AG09309 (cell line): ENCODE data around the gene KRTAP12-1.

Experiments
- DNase-seq: peaks from one replicate; pipeline ENCODE4 v3.0.0-alpha.2; 2010; ENCODE audit warnings: low read depth
- H3K4me3 ChIP-seq: 2 replicates; pipeline ENCODE4 v1.5.1; 2011; ENCODE audit warnings: mild to moderate bottlenecking, low read depth, low read length, moderate library complexity; ENCODE audit not compliant: control insufficient read depth
- TF ChIP-seq, protein P1 (sequence below): IDR thresholded peaks from 2 replicates; pipeline ENCODE4 v1.5.1; 2011; ENCODE audit warnings: mild to moderate bottlenecking, low read depth, low read length, inconsistent platforms; ENCODE audit not compliant: insufficient read depth, control insufficient read depth; ENCODE audit errors: missing control alignments

Gene KRTAP12-1

DNA sequence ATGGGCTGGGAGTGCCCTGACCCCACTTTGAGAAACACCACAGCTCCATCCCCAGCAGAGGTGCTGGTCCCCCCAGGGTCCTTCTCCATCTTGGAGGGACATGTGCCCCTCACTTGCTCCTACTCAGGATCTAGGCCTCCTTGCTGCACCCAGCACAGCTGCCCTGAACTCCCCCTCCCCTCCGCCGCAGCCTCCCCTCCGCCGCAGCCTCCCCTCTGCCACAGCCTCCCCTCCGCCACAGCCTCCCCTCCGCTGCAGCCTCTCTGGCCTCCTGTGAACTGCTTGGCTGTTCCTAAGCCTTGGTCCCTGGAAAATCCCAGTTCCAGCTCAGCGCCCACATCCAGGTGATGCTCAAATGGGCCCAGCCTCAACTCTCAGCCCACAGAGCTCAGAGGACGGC lies 45.4 kb upstream of the KRTAP12-1 start:
- no peak overlapping the region for H3K4me3 ChIP-seq
- TF ChIP-seq, protein P1, sequence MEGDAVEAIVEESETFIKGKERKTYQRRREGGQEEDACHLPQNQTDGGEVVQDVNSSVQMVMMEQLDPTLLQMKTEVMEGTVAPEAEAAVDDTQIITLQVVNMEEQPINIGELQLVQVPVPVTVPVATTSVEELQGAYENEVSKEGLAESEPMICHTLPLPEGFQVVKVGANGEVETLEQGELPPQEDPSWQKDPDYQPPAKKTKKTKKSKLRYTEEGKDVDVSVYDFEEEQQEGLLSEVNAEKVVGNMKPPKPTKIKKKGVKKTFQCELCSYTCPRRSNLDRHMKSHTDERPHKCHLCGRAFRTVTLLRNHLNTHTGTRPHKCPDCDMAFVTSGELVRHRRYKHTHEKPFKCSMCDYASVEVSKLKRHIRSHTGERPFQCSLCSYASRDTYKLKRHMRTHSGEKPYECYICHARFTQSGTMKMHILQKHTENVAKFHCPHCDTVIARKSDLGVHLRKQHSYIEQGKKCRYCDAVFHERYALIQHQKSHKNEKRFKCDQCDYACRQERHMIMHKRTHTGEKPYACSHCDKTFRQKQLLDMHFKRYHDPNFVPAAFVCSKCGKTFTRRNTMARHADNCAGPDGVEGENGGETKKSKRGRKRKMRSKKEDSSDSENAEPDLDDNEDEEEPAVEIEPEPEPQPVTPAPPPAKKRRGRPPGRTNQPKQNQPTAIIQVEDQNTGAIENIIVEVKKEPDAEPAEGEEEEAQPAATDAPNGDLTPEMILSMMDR: no peak
- no peak for DNase-seq

DNA sequence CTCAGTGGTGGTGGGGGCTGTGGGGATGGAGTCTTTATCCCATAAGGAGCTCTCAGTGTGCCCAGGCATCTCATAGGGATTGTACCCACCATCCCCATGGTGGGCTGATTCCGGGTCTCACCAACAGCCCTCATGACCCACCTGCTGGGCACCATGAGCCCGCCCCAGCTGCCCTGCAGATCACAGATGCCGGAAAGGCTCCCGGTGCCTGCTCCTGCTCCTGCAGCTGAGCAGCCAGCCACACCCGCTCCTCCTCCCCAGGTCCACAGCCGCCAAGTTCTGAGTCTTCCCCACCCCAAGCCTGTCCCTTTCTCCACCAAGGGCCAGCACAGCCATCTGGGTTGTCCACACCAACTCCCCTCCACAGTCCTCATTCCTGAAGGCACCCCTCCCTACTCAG lies 44.9 kb upstream of the KRTAP12-1 start:
- DNase-seq: no peak
- TF ChIP-seq, protein P1: no peak
- no peak overlapping the region for H3K4me3 ChIP-seq

DNA sequence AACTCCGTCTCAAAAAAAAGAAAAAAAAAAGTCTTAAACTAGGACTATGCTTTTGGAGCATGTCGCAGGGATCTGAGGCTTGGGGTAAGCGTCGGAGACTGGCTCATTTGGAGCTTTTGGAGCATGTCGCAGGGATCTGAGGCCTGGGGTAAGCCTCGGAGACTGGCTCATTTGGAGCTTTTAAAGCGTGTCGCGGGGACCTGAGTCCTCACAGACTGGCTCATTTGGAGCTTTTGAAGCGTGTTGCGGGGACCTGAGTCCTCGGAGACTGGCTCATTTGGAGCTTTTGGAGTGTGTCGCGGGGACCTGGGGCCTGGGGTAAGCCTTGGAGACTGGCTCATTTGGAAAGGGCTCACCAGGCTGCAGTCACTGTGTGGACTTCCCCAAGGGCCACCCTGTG lies 43.0 kb upstream of the KRTAP12-1 start:
- no peak for DNase-seq
- no peak overlapping the region for H3K4me3 ChIP-seq
- TF ChIP-seq, protein P1: no peak

DNA sequence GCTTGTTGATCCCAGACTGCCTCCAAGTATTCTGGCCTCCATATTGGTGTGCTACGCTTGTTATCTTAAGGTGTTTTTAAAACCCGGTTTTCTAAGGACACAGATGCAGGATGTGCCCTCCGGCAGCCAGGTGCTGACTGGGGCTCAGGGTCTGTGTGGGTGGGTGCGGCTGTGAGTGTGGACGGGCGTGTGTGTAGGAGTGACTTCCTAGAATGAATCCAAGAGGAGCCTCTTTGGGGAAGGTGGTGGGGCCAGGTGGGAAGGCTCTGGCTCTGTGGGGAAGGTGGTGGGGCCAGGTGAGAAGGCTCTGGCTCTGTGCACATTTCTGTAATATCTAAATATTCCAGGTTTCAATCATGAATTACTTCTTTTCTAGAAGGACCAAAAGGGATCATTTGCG lies 42.2 kb upstream of the KRTAP12-1 start:
- no peak overlapping the region for H3K4me3 ChIP-seq
- no peak for DNase-seq
- TF ChIP-seq, protein P1: no peak

DNA sequence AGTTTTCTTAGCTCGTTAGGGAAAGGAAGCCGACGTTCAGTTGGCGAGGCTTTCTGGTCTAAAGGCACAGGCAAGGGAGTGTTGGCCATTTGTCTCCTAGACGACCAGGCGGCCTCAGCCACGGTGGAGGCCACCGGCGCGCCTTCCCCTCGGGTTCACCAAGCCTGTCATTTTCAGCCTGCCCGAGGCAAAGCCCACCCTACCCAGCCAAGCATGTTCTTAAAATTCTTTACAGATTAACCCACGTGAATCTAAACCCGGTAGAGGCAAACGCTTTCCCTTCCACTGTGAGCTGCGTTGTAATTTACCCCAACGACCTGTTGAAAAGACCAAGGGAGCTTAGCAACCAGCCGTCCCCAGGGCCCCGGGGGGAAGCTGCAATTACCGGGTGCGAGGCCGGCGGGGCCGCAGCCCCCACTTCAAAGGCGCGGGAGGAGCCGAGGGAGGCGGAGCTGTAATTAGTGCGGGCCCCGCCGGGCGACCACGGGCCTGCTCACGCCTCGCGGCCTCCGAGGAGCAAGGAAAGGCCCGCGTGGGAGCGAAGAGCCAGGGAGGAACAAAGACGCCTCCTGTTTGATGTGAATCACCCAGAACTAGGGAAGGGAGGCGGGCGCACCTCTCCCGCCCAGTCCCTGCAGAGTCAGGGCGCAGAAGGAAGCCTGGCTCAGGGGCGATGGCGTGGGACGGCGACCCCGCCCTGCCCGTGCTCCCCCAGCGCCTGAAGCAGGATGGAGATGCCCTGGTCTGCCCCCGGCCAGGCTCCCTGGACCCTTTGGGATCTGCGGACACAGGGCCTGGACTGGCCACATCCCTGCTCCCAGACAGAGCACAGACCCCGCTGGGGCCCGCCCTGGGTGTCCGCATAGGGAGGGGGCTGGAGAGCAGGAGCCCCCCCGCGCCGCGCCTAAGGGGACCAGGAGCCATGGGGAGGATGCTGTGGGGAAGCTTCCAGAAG lies 41.5 kb upstream of the KRTAP12-1 start:
- no peak for DNase-seq
- no peak overlapping the region for H3K4me3 ChIP-seq
- TF ChIP-seq, protein P1: no peak

DNA sequence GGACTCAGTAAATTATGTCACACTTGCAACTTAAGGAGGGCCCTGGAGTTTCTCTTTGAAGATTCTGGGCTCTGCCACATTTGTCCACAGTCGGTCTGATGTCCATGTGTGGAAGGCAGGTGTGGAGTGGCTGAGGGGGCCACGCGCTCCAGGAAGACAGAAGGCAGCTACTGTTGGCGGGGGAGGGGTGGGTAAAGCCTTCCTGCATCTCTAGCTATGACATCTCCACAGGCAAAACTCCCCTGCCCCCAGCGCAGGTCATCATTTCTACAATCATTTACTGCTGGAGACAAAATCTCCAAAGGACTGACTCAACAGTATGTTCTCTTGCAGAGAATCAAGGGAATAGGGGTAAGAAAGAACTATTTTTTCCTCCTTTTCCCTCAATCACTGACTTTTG lies 40.8 kb upstream of the KRTAP12-1 start:
- no peak for DNase-seq
- no peak overlapping the region for H3K4me3 ChIP-seq

More for the DNA sequence above, 40.8 kb upstream of the KRTAP12-1 start:
- TF ChIP-seq, protein P1: no peak
